HepG2 (cell line): ENCODE results near the gene TNXB. TPM values are rescaled to one million over a fixed set of nuclear protein-coding genes. Genes with fewer than 3 reads are reported as not detected.

Experiments
- ATAC-seq: fragments of 200-7000 bp; cut with Tn5 transposase; 3 replicates; pipeline ENCODE4 v1.9.1; 2020; ENCODE audit warnings: mild to moderate bottlenecking, moderate library complexity
- BruUV-seq: library from RNA; stranded (reverse); fragments of 400-500 nt; replicated peaks from 2 replicates; lab custom pipeline; 2021; lab: Mats Ljungman, UMichigan
- CTCF ChIA-PET: fragments of 300-600 bp; formaldehyde crosslinking; extraction: SDS; loops from one replicate; lab custom pipeline; 2021; ENCODE audit warnings: low total read pairs, inconsistent platforms, low intra/inter-chr PET ratio; lab: Yijun Ruan, JAX
- POLR2A ChIA-PET: fragments of 350-600 bp; sonication (Branson Sonifier 250); formaldehyde crosslinking; loops from one replicate; lab custom pipeline; 2020; ENCODE audit warnings: antibody characterized with exemption, inconsistent platforms; lab: Yijun Ruan, JAX
- DNase-seq: peaks from one replicate; pipeline ENCODE4 v3.0.0-alpha.2; 2015; ENCODE audit warnings: low spot score
- FAIRE-seq: peaks from 3 replicates; lab custom pipeline; 2011; peaks lifted over from hg19 to GRCh38; lab: Jason Lieb, UNC
- H2AFZ ChIP-seq: one replicate; pipeline ENCODE4 v1.6.1; 2011; ENCODE audit warnings: low read length, inconsistent platforms
- H3K27ac ChIP-seq: fragments of 300-600 bp; 3 replicates; pipeline ENCODE4 v1.8.0; 2011; ENCODE audit warnings: mixed run types, mild to moderate bottlenecking, mixed read lengths, low read length, inconsistent platforms; ENCODE audit not compliant: insufficient read depth; ENCODE audit errors: extremely low read length
- H3K27me3 ChIP-seq, 2 experiments: fragments of 200-600 bp in 1 of 2; 2 replicates in 1 of 2; 3 replicates in 1 of 2; pipeline versions ENCODE4 v1.6.0 to v1.8.0; 2011; ENCODE audit warnings: low read length in 2 of 2, mild to moderate bottlenecking in 2 of 2, moderate library complexity in 2 of 2, inconsistent platforms in 1 of 2; ENCODE audit not compliant: insufficient read depth in 2 of 2, control insufficient read depth in 1 of 2
- H3K36me3 ChIP-seq, 2 experiments: fragments of 200-600 bp in 1 of 2; replicated peaks in 1 of 2; 2 replicates in 1 of 2; 3 replicates in 1 of 2; pipeline versions ENCODE4 v1.5.1 to v1.8.0; 2011; ENCODE audit warnings: low read length in 2 of 2, inconsistent platforms in 1 of 2; ENCODE audit not compliant: insufficient read depth in 2 of 2, control insufficient read depth in 1 of 2
- H3K4me1 ChIP-seq: 2 replicates; pipeline ENCODE4 v1.5.1; 2012; ENCODE audit warnings: low read length, inconsistent platforms; ENCODE audit not compliant: insufficient read depth
- H3K4me2 ChIP-seq: 2 replicates; pipeline ENCODE4 v1.6.0; 2011; ENCODE audit warnings: low read depth, low read length, inconsistent platforms
- H3K4me3 ChIP-seq, 3 experiments: fragments of 200-600 bp in 1 of 3; sonication (generic), shearing (Covaris generic) in 1 of 3; replicated peaks in 1 of 3; 2 replicates each; pipeline ENCODE4 v1.5.1; 2011 to 2016; ENCODE audit warnings: low read length in 3 of 3, inconsistent platforms in 2 of 3, low read depth in 2 of 3, mild to moderate bottlenecking in 2 of 3, control low read depth in 1 of 3, mixed read lengths in 1 of 3; ENCODE audit not compliant: insufficient read depth in 1 of 3
- H3K79me2 ChIP-seq: one replicate; pipeline ENCODE4 v1.6.1; 2011; ENCODE audit warnings: low read length, inconsistent platforms; ENCODE audit not compliant: insufficient read depth
- H3K9ac ChIP-seq: 2 replicates; pipeline ENCODE4 v1.6.0; 2011; ENCODE audit warnings: mild to moderate bottlenecking, low read depth, low read length, inconsistent platforms; ENCODE audit not compliant: insufficient read depth
- H3K9me3 ChIP-seq: 2 replicates; pipeline ENCODE4 v1.5.1; 2012; ENCODE audit warnings: mild to moderate bottlenecking, low read length
- H4K20me1 ChIP-seq: 2 replicates; pipeline ENCODE4 v1.6.0; 2011; ENCODE audit warnings: inconsistent platforms, mild to moderate bottlenecking, low read length, moderate library complexity; ENCODE audit not compliant: insufficient read depth
- CCDC6 ChIP-seq: sonication (generic); formaldehyde crosslinking; IDR thresholded peaks from 2 replicates; pipeline ENCODE4 v1.8.1; 2022; ENCODE audit warnings: mild to moderate bottlenecking, missing genetic modification reagents, moderate library complexity
- GTF2F1 ChIP-seq: fragments of 150-350 bp; IDR thresholded peaks from 2 replicates; pipeline ENCODE4 v1.6.1; 2014; ENCODE audit warnings: low read length
- STAG1 ChIP-seq: sonication (generic); formaldehyde crosslinking; IDR thresholded peaks from 2 replicates; pipeline ENCODE4 v1.4.0; 2020; ENCODE audit warnings: missing genetic modification reagents
- ZBTB8A ChIP-seq: sonication (generic); formaldehyde crosslinking; IDR thresholded peaks from 2 replicates; pipeline ENCODE4 v1.4.0; 2020; ENCODE audit warnings: mild to moderate bottlenecking, low read depth, missing genetic modification reagents, borderline replicate concordance
- ZNF282 ChIP-seq: fragments of 450-650 bp; IDR thresholded peaks from 2 replicates; pipeline ENCODE4 v1.6.1; 2018; ENCODE audit not compliant: partially characterized antibody
- ZNF816 ChIP-seq: sonication (generic); formaldehyde crosslinking; IDR thresholded peaks from 2 replicates; pipeline ENCODE4 v1.8.0; 2022; ENCODE audit warnings: missing genetic modification reagents, mild to moderate bottlenecking, borderline replicate concordance
- WGBS: methylation state at CpG from one replicate; pipeline ENCODE4 v1.1.6; 2017; ENCODE audit warnings: low lambda C conversion rate; 5-methylcytosine and 5-hydroxymethylcytosine counted together
- in situ Hi-C: cut with HindIII; loops from 2 replicates; pipeline ENCODE4 v1.10.0; 2017; ENCODE audit warnings: low pct_unique_long_range_greater_than_20kb; ENCODE audit not compliant: extremely low pct_ligation_motif_present
- intact Hi-C: fragments of 100-400 bp; cut with micrococcal nuclease; formaldehyde crosslinking; loops from one replicate; pipeline ENCODE4 v1.10.0; 2022; ENCODE audit not compliant: unreplicated experiment
- polyA plus RNA-seq, 8 experiments: library from polyadenylated mRNA; depleted of rRNA in 3 of 8; stranded (reverse) in 7 of 8; unstranded in 1 of 8; fragments of >200 nt; fragmentation: Illumina TruSeq in 4 of 8; extraction: Trizol in 4 of 8; gene quantifications; 2 replicates each; pipeline versions ENCODE4 v1.2.1 to v1.2.3, GENCODE V29; 2011 to 2016; ENCODE audit warnings: low read depth in 4 of 8, missing spikeins in 1 of 8, mixed read lengths in 1 of 8; ENCODE audit not compliant: insufficient read depth in 1 of 8
- total RNA-seq, 5 experiments: library from RNA; depleted of rRNA; stranded (reverse); fragments of >200 nt; fragmentation: Illumina TruSeq; extraction: Trizol; gene quantifications; 2 replicates each; pipeline ENCODE4 v1.2.3, GENCODE V29; 2016; ENCODE audit warnings: low read depth in 1 of 5
- TF ChIP-seq, protein P1 (sequence below): sonication (generic); formaldehyde crosslinking; IDR thresholded peaks from 2 replicates; pipeline ENCODE4 v1.4.0; 2020; ENCODE audit warnings: missing genetic modification reagents
- TF ChIP-seq, protein P2 (sequence below): sonication (generic); formaldehyde crosslinking; IDR thresholded peaks from 2 replicates; pipeline ENCODE4 v1.5.0; 2020; ENCODE audit warnings: mild to moderate bottlenecking, missing genetic modification reagents, moderate library complexity

The TNXB gene
- total and polyA plus RNA-seq, 2 of the 13 experiments (the other 11 are each of a cell fraction or from before 2014, with no cell fraction given): 1.6 to 2.7 TPM

DNA sequence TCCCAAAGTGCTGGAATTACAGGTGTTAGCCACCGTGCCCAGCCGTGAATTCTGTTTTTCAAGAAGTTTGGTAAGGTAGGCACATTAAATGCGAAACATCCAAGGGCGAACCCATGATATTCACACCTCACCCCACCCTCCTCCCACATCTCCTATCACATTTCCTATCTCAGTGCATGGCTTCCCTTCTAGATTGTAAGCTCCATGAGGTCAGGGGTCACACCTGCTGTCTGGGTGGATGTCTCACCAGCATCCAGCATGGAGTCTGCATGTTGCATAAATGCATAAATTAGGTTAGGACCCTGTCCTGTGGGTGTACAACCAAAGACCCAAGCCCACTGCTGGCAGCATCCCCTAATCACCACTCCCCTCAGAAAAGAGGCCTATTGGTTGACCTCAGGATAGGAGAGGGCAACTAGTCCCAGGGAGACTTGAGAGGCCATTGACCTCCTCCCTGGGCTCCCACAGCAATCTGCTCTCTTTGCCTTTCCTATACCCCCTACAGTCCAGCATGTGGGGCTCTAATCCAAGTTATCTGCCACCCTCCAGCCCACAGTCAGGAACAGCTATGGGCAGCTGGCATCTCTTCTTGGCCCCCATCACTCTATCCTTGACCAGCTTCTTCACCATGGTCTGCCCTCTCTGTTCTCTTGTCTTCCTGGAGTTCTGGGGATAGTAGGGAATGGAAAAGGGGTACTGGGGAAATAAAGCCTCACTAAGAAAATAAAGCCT, 38.4 kb upstream of the TNXB start:
- no TSS peak for BruUV-seq
- no peak for DNase-seq
- H2AFZ ChIP-seq: no peak overlapping the region
- H3K9ac ChIP-seq: no peak overlapping the region
- peaks cover 13% of the 10 kb centered on the region for H3K4me1 ChIP-seq
- H3K79me2 ChIP-seq: no peaks in the 10 kb centered on the region
- peak; percentile 15; the same call in 2 of the 3 replicates for ATAC-seq
- no peaks in the 10 kb centered on the region for H4K20me1 ChIP-seq
- no peak overlapping the region for H3K4me2 ChIP-seq
- WGBS: 80% methylated on average over 4 of the region's 4 CpGs
- H3K27me3 ChIP-seq: peaks cover 0 to 5% of the 10 kb centered on the region in 2 experiments; a peak in 1 of 5 replicates
- intact Hi-C loops: no loop called here
- no peak overlapping the region for H3K4me3 ChIP-seq
- POLR2A ChIA-PET: no interaction called here
- in situ Hi-C loops: no loop called here
- no peak overlapping the region for H3K27ac ChIP-seq
- FAIRE-seq: no peak
- TF ChIP-seq, protein P1, sequence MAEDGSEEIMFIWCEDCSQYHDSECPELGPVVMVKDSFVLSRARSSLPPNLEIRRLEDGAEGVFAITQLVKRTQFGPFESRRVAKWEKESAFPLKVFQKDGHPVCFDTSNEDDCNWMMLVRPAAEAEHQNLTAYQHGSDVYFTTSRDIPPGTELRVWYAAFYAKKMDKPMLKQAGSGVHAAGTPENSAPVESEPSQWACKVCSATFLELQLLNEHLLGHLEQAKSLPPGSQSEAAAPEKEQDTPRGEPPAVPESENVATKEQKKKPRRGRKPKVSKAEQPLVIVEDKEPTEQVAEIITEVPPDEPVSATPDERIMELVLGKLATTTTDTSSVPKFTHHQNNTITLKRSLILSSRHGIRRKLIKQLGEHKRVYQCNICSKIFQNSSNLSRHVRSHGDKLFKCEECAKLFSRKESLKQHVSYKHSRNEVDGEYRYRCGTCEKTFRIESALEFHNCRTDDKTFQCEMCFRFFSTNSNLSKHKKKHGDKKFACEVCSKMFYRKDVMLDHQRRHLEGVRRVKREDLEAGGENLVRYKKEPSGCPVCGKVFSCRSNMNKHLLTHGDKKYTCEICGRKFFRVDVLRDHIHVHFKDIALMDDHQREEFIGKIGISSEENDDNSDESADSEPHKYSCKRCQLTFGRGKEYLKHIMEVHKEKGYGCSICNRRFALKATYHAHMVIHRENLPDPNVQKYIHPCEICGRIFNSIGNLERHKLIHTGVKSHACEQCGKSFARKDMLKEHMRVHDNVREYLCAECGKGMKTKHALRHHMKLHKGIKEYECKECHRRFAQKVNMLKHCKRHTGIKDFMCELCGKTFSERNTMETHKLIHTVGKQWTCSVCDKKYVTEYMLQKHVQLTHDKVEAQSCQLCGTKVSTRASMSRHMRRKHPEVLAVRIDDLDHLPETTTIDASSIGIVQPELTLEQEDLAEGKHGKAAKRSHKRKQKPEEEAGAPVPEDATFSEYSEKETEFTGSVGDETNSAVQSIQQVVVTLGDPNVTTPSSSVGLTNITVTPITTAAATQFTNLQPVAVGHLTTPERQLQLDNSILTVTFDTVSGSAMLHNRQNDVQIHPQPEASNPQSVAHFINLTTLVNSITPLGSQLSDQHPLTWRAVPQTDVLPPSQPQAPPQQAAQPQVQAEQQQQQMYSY (CRISPR knock-in tag): no peak
- TF ChIP-seq ZNF282 (no peak), ZBTB8A (CRISPR knock-in tag) (no peak), ZNF816 (CRISPR knock-in tag) (no peak), STAG1 (CRISPR knock-in tag) (peak; percentile 16; the same call in 1 of the 2 replicates), CCDC6 (CRISPR knock-in tag) (no peak), GTF2F1 (no peak)
- TF ChIP-seq, protein P2, sequence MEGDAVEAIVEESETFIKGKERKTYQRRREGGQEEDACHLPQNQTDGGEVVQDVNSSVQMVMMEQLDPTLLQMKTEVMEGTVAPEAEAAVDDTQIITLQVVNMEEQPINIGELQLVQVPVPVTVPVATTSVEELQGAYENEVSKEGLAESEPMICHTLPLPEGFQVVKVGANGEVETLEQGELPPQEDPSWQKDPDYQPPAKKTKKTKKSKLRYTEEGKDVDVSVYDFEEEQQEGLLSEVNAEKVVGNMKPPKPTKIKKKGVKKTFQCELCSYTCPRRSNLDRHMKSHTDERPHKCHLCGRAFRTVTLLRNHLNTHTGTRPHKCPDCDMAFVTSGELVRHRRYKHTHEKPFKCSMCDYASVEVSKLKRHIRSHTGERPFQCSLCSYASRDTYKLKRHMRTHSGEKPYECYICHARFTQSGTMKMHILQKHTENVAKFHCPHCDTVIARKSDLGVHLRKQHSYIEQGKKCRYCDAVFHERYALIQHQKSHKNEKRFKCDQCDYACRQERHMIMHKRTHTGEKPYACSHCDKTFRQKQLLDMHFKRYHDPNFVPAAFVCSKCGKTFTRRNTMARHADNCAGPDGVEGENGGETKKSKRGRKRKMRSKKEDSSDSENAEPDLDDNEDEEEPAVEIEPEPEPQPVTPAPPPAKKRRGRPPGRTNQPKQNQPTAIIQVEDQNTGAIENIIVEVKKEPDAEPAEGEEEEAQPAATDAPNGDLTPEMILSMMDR (CRISPR knock-in tag): peak; percentile 35; the same call in 1 of the 2 replicates
- CTCF ChIA-PET: no interaction called here
- H3K9me3 ChIP-seq: no peaks in the 10 kb centered on the region
- no peaks in the 10 kb centered on the region for H3K36me3 ChIP-seq
